ENCODE measurements around the gene TOP3A. TPM values are rescaled to one million over a fixed set of nuclear protein-coding genes. Genes with fewer than 3 reads are reported as not detected.

Gene TOP3A
- total RNA-seq, 1 experiment from 2014 or later, result 68.7 TPM

GRCh38 chr17:18318771-18319450 lies 4.1 kb upstream of the TOP3A start:
- no peak overlapping the region for H4K91ac ChIP-seq (ENCODE audit: insufficient read length, low read depth, low read length)
- no peak overlapping the region for H2BK5ac ChIP-seq (ENCODE audit: insufficient read length, low read length)
- no peak overlapping the region for H3K27ac ChIP-seq (ENCODE audit: insufficient read length, low read depth, low read length)
- H3K18ac ChIP-seq (ENCODE audit: insufficient read length, low read depth, low read length), result no peak overlapping the region
- H2BK20ac ChIP-seq (ENCODE audit: low read depth, low read length, poor library complexity, severe bottlenecking), result no peak overlapping the region
- no peak overlapping the region for H3K9ac ChIP-seq (ENCODE audit: extremely low read depth, insufficient read length, low read length)
- Mint-ChIP-seq H3K36me3 (ENCODE audit: insufficient read depth in 1 of 3, low read depth in 3 of 3) (peaks cover 24 to 43% (median 43%) of the 10 kb centered on the region in 3 experiments; a peak in 6 of 7 replicates), H3K27ac (peak overlapping the region in 1 of 3 experiments; percentile 52; a peak in 1 of 7 replicates), H3K4me1 (peaks cover 29 to 36% of the 10 kb centered on the region in 2 experiments), H3K4me3 (peak overlapping the region; percentile 24 to 35; a peak in 4 of 5 replicates), H3K27me3 (ENCODE audit: low read depth) (no peaks in the 10 kb centered on the region), H3K9me3 (no peaks in the 10 kb centered on the region; a peak in 2 of 5 replicates)
- H3K4ac ChIP-seq (ENCODE audit: low read depth, low read length), result no peak overlapping the region
- no peaks in the 10 kb centered on the region for H4K20me1 ChIP-seq (ENCODE audit: control insufficient read depth, insufficient read depth, insufficient read length)
- H4K5ac ChIP-seq (ENCODE audit: insufficient read length, low read depth, low read length), result no peak overlapping the region
- H3K56ac ChIP-seq (ENCODE audit: insufficient read length, low read depth, low read length), result no peak overlapping the region
- no peak overlapping the region for H2BK12ac ChIP-seq (ENCODE audit: insufficient read length, low read depth, low read length)
- H3K23me2 ChIP-seq (ENCODE audit: insufficient read length, low read depth, low read length, poor library complexity, severe bottlenecking), result peaks cover 11% of the 10 kb centered on the region
- H2BK120ac ChIP-seq (ENCODE audit: low read depth, low read length, poor library complexity, severe bottlenecking), result no peak overlapping the region
- peaks cover 25% of the 10 kb centered on the region for H3K79me1 ChIP-seq (ENCODE audit: insufficient read depth, low read depth, low read length, poor library complexity, severe bottlenecking)
- no peaks in the 10 kb centered on the region for H3K27me3 ChIP-seq (ENCODE audit: insufficient read depth, low read length)
- no peak overlapping the region for H3K23ac ChIP-seq (ENCODE audit: insufficient read length, low read depth, low read length)
- no CpG with 5 or more reads among the region's 18 CpGs for WGBS (ENCODE audit: extremely low coverage, insufficient read length, low lambda C conversion rate)
- H3K4me2 ChIP-seq (ENCODE audit: insufficient read depth, insufficient read length, low read length), result no peak overlapping the region
- no peak overlapping the region for H2AFZ ChIP-seq (ENCODE audit: low read length)
- H3T11ph ChIP-seq (ENCODE audit: low read length), result no peak overlapping the region
- no peaks in the 10 kb centered on the region for H3K4me1 ChIP-seq (ENCODE audit: insufficient read depth, low read length)
- no peak overlapping the region for H2AK5ac ChIP-seq (ENCODE audit: insufficient read length, low read length)
- no peak for DNase-seq
- no peak for TF ChIP-seq CTCF (conservative IDR thresholded peaks at IDR 0.05)
- H3K14ac ChIP-seq (ENCODE audit: insufficient read depth, low read length), result no peak overlapping the region
- peaks cover 23% of the 10 kb centered on the region; the same call in 1 of the 2 replicates for H3K79me2 ChIP-seq (ENCODE audit: insufficient read depth, low read length)
- no peaks in the 10 kb centered on the region for H3K9me3 ChIP-seq (ENCODE audit: control insufficient read depth, low read depth, low read length)
- H2BK15ac ChIP-seq (ENCODE audit: low read depth, low read length), result no peak overlapping the region
- H4K8ac ChIP-seq (replicated peaks; ENCODE audit: insufficient read length, low read depth, low read length), result no peak overlapping the region
